H1 (cell line): ENCODE data around the gene KLHL29. TPM values are rescaled to one million over a fixed set of nuclear protein-coding genes. Genes with fewer than 3 reads are reported as not detected.

Experiments used
- CTCF ChIA-PET: fragments of 300-600 bp; sonication (Branson Sonifier 250); formaldehyde crosslinking; loops from one replicate; lab custom pipeline; 2021; ENCODE audit not compliant: partially characterized antibody; lab: Charles Lee
- POLR2A ChIA-PET: fragments of 300-600 bp; sonication (Branson Sonifier 250); formaldehyde crosslinking; loops from one replicate; lab custom pipeline; 2021; ENCODE audit warnings: inconsistent platforms; ENCODE audit not compliant: partially characterized antibody; lab: Charles Lee
- DNase-seq, 2 experiments: peaks; one replicate each; pipeline versions ENCODE4 v3.0.0 to v3.0.0-alpha.2; 2010 to 2022; ENCODE audit warnings: low spot score in 2 of 2, low read depth in 1 of 2, mixed read lengths in 1 of 2
- FAIRE-seq: peaks from 2 replicates; lab custom pipeline; 2011; peaks lifted over from hg19 to GRCh38; lab: Jason Lieb, UNC
- H2AFZ ChIP-seq: 2 replicates; pipeline ENCODE4 v1.8.1; 2012; ENCODE audit warnings: low read length, inconsistent platforms
- H2AK5ac ChIP-seq: 2 replicates; pipeline ENCODE4 v1.6.1; 2013; ENCODE audit warnings: low read depth, low read length
- H2BK120ac ChIP-seq: replicated peaks from 2 replicates; pipeline ENCODE3; 2013; ENCODE audit warnings: low read depth, low read length, inconsistent platforms
- H2BK12ac ChIP-seq: 2 replicates; pipeline ENCODE4 v1.6.1; 2013; ENCODE audit warnings: low read depth, low read length
- H2BK15ac ChIP-seq: 2 replicates; pipeline ENCODE4 v1.6.1; 2013; ENCODE audit warnings: low read length
- H2BK20ac ChIP-seq: 2 replicates; pipeline ENCODE4 v1.6.1; 2013; ENCODE audit warnings: low read length
- H2BK5ac ChIP-seq: 2 replicates; pipeline ENCODE4 v1.6.1; 2013; ENCODE audit warnings: low read depth, low read length
- H3K14ac ChIP-seq: 2 replicates; pipeline ENCODE4 v1.6.1; 2013; ENCODE audit warnings: inconsistent platforms; ENCODE audit not compliant: insufficient read length
- H3K18ac ChIP-seq: 2 replicates; pipeline ENCODE4 v1.6.1; 2013; ENCODE audit warnings: low read length; ENCODE audit errors: extremely low read depth
- H3K23ac ChIP-seq: 2 replicates; pipeline ENCODE4 v1.6.1; 2013; ENCODE audit warnings: inconsistent platforms; ENCODE audit not compliant: insufficient read length
- H3K23me2 ChIP-seq: 2 replicates; pipeline ENCODE4 v1.6.1; 2013; ENCODE audit warnings: low read depth, low read length
- H3K27ac ChIP-seq: 2 replicates; pipeline ENCODE4 v1.6.1; 2011; ENCODE audit warnings: low read depth, low read length, inconsistent platforms
- H3K27me3 ChIP-seq, 4 experiments: replicated peaks in 1 of 4; 1 replicate in 1 of 4; 2 replicates in 3 of 4; pipeline versions ENCODE4 v1.6.1 to v1.8.1; 2011 to 2013; ENCODE audit warnings: low read length in 3 of 4, mild to moderate bottlenecking in 3 of 4, inconsistent platforms in 2 of 4, mixed read lengths in 2 of 4, moderate library complexity in 1 of 4; ENCODE audit not compliant: control insufficient read depth in 3 of 4, insufficient read depth in 3 of 4; ENCODE audit errors: extremely low read depth in 1 of 4
- H3K36me3 ChIP-seq, 4 experiments: 2 replicates each; pipeline versions ENCODE4 v1.6.1 to v1.8.1; 2011 to 2013; ENCODE audit warnings: mild to moderate bottlenecking in 4 of 4, low read length in 3 of 4, moderate library complexity in 2 of 4, control low read depth in 1 of 4, inconsistent platforms in 1 of 4; ENCODE audit not compliant: insufficient read depth in 4 of 4, control insufficient read depth in 2 of 4
- H3K4ac ChIP-seq: replicated peaks from 2 replicates; pipeline ENCODE3; 2013; ENCODE audit warnings: low read length, low read depth, mixed read lengths, inconsistent platforms; ENCODE audit not compliant: insufficient read length
- H3K4me1 ChIP-seq, 4 experiments: replicated peaks in 1 of 4; 1 replicate in 1 of 4; 2 replicates in 3 of 4; pipeline versions ENCODE4 v1.6.1 to v1.8.1; 2011 to 2013; ENCODE audit warnings: low read length in 3 of 4, inconsistent platforms in 2 of 4, mixed read lengths in 1 of 4; ENCODE audit not compliant: insufficient read depth in 4 of 4, control insufficient read depth in 3 of 4
- H3K4me2 ChIP-seq, 2 experiments: 2 replicates each; pipeline versions ENCODE4 v1.6.1 to v1.8.1; 2011 to 2013; ENCODE audit warnings: low read depth in 2 of 2, low read length in 2 of 2, control low read depth in 1 of 2, inconsistent platforms in 1 of 2, mild to moderate bottlenecking in 1 of 2; ENCODE audit not compliant: insufficient read depth in 1 of 2
- H3K4me3 ChIP-seq, 4 experiments: fragments of 200-600, 300-600 bp in 1 of 4; sonication (generic), shearing (Covaris generic), sonication (Bioruptor Twin) in 1 of 4; 2 replicates each; pipeline versions ENCODE4 v1.5.1 to v1.8.1; 2011 to 2016; ENCODE audit warnings: low read length in 4 of 4, low read depth in 3 of 4, control low read depth in 2 of 4, inconsistent platforms in 2 of 4, mild to moderate bottlenecking in 2 of 4, mixed read lengths in 1 of 4, moderate library complexity in 1 of 4; ENCODE audit not compliant: insufficient read depth in 2 of 4; ENCODE audit errors: extremely low read depth in 1 of 4
- H3K56ac ChIP-seq: replicated peaks from 2 replicates; pipeline ENCODE3; 2013; ENCODE audit warnings: low read depth, mild to moderate bottlenecking, mixed read lengths, low read length, inconsistent platforms; ENCODE audit not compliant: insufficient read length
- H3K79me1 ChIP-seq: 2 replicates; pipeline ENCODE4 v1.6.1; 2013; ENCODE audit warnings: low read depth, low read length, control low read depth
- H3K79me2 ChIP-seq, 2 experiments: 2 replicates each; pipeline versions ENCODE4 v1.6.1 to v1.8.1; 2012 to 2013; ENCODE audit warnings: low read length in 2 of 2, mild to moderate bottlenecking in 2 of 2, inconsistent platforms in 1 of 2; ENCODE audit not compliant: insufficient read depth in 2 of 2, control insufficient read depth in 1 of 2
- H3K9ac ChIP-seq, 4 experiments: replicated peaks in 1 of 4; 1 replicate in 1 of 4; 2 replicates in 3 of 4; pipeline versions ENCODE4 v1.6.1 to v1.8.1; 2011 to 2013; ENCODE audit warnings: low read depth in 3 of 4, low read length in 3 of 4, control low read depth in 2 of 4, mild to moderate bottlenecking in 2 of 4, moderate library complexity in 2 of 4, inconsistent platforms in 1 of 4; ENCODE audit errors: extremely low read depth in 1 of 4
- H3K9me3 ChIP-seq, 2 experiments: 2 replicates each; pipeline versions ENCODE4 v1.6.1 to v1.8.1; 2012 to 2013; ENCODE audit warnings: mild to moderate bottlenecking in 2 of 2, moderate library complexity in 2 of 2, control low read depth in 1 of 2, inconsistent platforms in 1 of 2, low read depth in 1 of 2, low read length in 1 of 2, mixed read lengths in 1 of 2; ENCODE audit not compliant: insufficient read depth in 2 of 2
- H4K20me1 ChIP-seq, 2 experiments: replicated peaks in 1 of 2; 2 replicates each; pipeline versions ENCODE3 to v1.8.1; 2011 to 2013; ENCODE audit warnings: inconsistent platforms in 2 of 2, low read length in 2 of 2, mild to moderate bottlenecking in 1 of 2; ENCODE audit not compliant: insufficient read depth in 2 of 2, control insufficient read depth in 1 of 2
- H4K5ac ChIP-seq: 2 replicates; pipeline ENCODE4 v1.6.1; 2013; ENCODE audit warnings: low read length, low read depth, mixed read lengths, inconsistent platforms; ENCODE audit not compliant: insufficient read length
- H4K8ac ChIP-seq: 2 replicates; pipeline ENCODE4 v1.8.0; 2013; ENCODE audit warnings: mild to moderate bottlenecking, moderate library complexity, low read length, inconsistent platforms; ENCODE audit not compliant: insufficient read depth; ENCODE audit errors: extremely low read depth
- H4K91ac ChIP-seq: replicated peaks from 2 replicates; pipeline ENCODE3; 2013; ENCODE audit warnings: low read length, mixed read lengths, inconsistent platforms; ENCODE audit not compliant: insufficient read length
- ATF2 ChIP-seq: IDR thresholded peaks from 2 replicates; pipeline ENCODE4 v1.6.1; 2012; ENCODE audit warnings: low read length, inconsistent platforms
- EZH2 ChIP-seq: fragments of 200-600 bp; sonication (generic); IDR thresholded peaks from 2 replicates; pipeline ENCODE4 v1.7.1; 2012; ENCODE audit warnings: low read depth, mild to moderate bottlenecking, moderate library complexity, low read length, inconsistent platforms; ENCODE audit not compliant: severe bottlenecking
- HDAC2 ChIP-seq, 2 experiments: fragments of 300-600 bp in 1 of 2; sonication (generic) in 1 of 2; IDR thresholded peaks; 2 replicates each; pipeline ENCODE4 v1.6.1; 2011 to 2012; ENCODE audit warnings: low read depth in 2 of 2, low read length in 2 of 2, mild to moderate bottlenecking in 2 of 2, moderate library complexity in 2 of 2, borderline replicate concordance in 1 of 2, inconsistent platforms in 1 of 2
- HDAC6 ChIP-seq: IDR thresholded peaks from one replicate; pipeline ENCODE4 v1.7.1; 2012; ENCODE audit warnings: low read depth, mild to moderate bottlenecking, inconsistent platforms, low read length, moderate library complexity
- KDM4A ChIP-seq: IDR thresholded peaks from one replicate; pipeline ENCODE4 v1.7.1; 2012; ENCODE audit warnings: low read depth, mild to moderate bottlenecking, moderate library complexity, low read length, inconsistent platforms; ENCODE audit not compliant: severe bottlenecking
- PHF8 ChIP-seq: fragments of 200-600 bp; sonication (generic); conservative IDR thresholded peaks from 2 replicates; pipeline ENCODE4 v1.7.1; 2012; ENCODE audit warnings: low read depth, mild to moderate bottlenecking, inconsistent platforms, low read length, moderate library complexity
- TBP ChIP-seq: IDR thresholded peaks from 2 replicates; pipeline ENCODE4 v1.6.1; 2011; ENCODE audit warnings: low read depth, low read length, improper control_type of control experiment
- WGBS, 2 experiments: shearing (Covaris generic) in 1 of 2; methylation state at CpG; one replicate each; pipeline versions ENCODE4 v1.1.6 to v1.1.7; 2013 to 2015; ENCODE audit warnings: low lambda C conversion rate in 2 of 2, mixed read lengths in 2 of 2, inconsistent platforms in 1 of 2, low coverage in 1 of 2, missing lambda C conversion rate in 1 of 2; ENCODE audit not compliant: insufficient replicate concordance in 2 of 2, insufficient coverage in 1 of 2, insufficient read length in 1 of 2; ENCODE audit errors: extremely low coverage in 1 of 2, missing lambda C conversion rate in 1 of 2; 5-methylcytosine and 5-hydroxymethylcytosine counted together
- polyA plus RNA-seq, 7 experiments: library from polyadenylated mRNA; depleted of rRNA in 3 of 7; stranded (reverse) in 5 of 7; unstranded in 2 of 7; fragments of >200 nt in 5 of 7; fragments of 200-250 nt in 2 of 7; gene quantifications; 1 replicate in 5 of 7; 2 replicates in 1 of 7; 4 replicates in 1 of 7; pipeline versions ENCODE4 v1.2.1 to v1.2.3, GENCODE V29; 2011 to 2013; ENCODE audit warnings: missing spikeins in 2 of 7, mixed read lengths in 2 of 7
- total RNA-seq: library from RNA; stranded (reverse); fragmentation: NEBNext Ultra II Directional; extraction: Animal tissue kit (Norgen Biotek cat#: 25700); gene quantifications from 2 replicates; pipeline ENCODE4 v1.2.1, GENCODE V29; 2021

Gene KLHL29
- total and polyA plus RNA-seq, 2 of the 8 experiments (the other 6 are each of a cell fraction or from before 2014, with no cell fraction given), result 1.1 to 4.7 TPM

- H3K4me3 ChIP-seq, result no peak overlapping the region
- H3K4ac ChIP-seq, result no peak overlapping the region
- H3K23ac ChIP-seq, result no peak overlapping the region
- H3K9ac ChIP-seq, result no peak overlapping the region
- TF ChIP-seq ATF2 (no peak), KDM4A (no peak), TBP (no peak), EZH2 (no peak), HDAC2 (IDR thresholded peaks at IDR 0.05; ENCODE audit: borderline replicate concordance in 1 of 2, low read depth in 2 of 2, low read length in 2 of 2) (no peak), HDAC6 (no peak), PHF8 (no peak)
- no peak overlapping the region for H2BK15ac ChIP-seq
- DNase-seq (no peak), FAIRE-seq (no peak)
- H4K8ac ChIP-seq, result no peak overlapping the region
- no peak overlapping the region for H3K56ac ChIP-seq
- H3K18ac ChIP-seq, result no peak overlapping the region
- H2BK120ac ChIP-seq, result no peak overlapping the region
- H3K9me3 ChIP-seq, result no peaks in the 10 kb centered on the region
- H3K79me2 ChIP-seq, result no peaks in the 10 kb centered on the region
- no peak overlapping the region for H4K91ac ChIP-seq
- H2AK5ac ChIP-seq, result 0 out of 2 replicates have a peak overlapping the region, but pooled peaks have one; percentile 4
- peaks cover 3 to 18% (median 9%) of the 10 kb centered on the region in 4 experiments for H3K4me1 ChIP-seq
- no peaks in the 10 kb centered on the region for H4K20me1 ChIP-seq
- H3K14ac ChIP-seq, result no peak overlapping the region
- H3K4me2 ChIP-seq, result no peak overlapping the region
- no peak overlapping the region for H3K27ac ChIP-seq
- ChIA-PET CTCF (interaction anchor here (1.1 to 2.2 kb wide), 6 partner anchors 12 to 217 kb away, joined by 3 to 9 read pairs (median 4); no protein-coding TSS in a partner anchor), POLR2A (interaction anchor here (1.1 kb wide), 1 partner anchor 11 kb away, joined by 4 read pairs; no protein-coding TSS in a partner anchor)
- H2BK12ac ChIP-seq, result no peak overlapping the region
- no peaks in the 10 kb centered on the region for H3K27me3 ChIP-seq
- H3K23me2 ChIP-seq, result no peaks in the 10 kb centered on the region
- H4K5ac ChIP-seq, result no peak overlapping the region
- no peaks in the 10 kb centered on the region for H3K36me3 ChIP-seq
- H3K79me1 ChIP-seq, result peaks cover 3% of the 10 kb centered on the region; the same call in 1 of the 2 replicates
- no peak overlapping the region for H2AFZ ChIP-seq
- no peak overlapping the region for H2BK20ac ChIP-seq
- WGBS, 2 experiments, result 84% methylated on average over 7 of the region's 7 CpGs; no CpG with 5 or more reads in 1 of the 2 experiments
- no peak overlapping the region for H2BK5ac ChIP-seq
These were observed 107.9 kb downstream of the KLHL29 start for GRCh38 chr2:23492921-23493320.
